ENCODE measurements around the gene APAF1.

Gene APAF1

DNA sequence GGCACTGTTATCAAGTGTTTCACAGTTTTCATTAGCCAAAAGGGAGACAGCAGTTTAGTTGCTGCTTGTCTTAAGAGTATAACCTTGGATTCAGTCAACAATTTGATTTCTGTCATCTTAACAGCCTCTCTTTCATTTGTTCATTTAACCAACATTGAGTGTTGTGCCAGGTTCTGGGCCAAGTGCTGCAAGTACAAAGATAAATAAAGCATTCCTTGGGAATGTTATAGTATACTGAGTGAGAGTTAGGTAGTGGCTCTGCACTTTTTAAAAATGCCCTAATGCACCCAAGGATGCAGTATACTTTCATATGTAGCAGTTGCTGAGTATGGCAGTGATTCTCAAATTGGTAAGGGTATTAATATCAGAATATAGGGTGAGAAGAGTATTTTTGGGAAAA is 15.4 kb downstream of the APAF1 start:
- no peak for DNase-seq

DNA sequence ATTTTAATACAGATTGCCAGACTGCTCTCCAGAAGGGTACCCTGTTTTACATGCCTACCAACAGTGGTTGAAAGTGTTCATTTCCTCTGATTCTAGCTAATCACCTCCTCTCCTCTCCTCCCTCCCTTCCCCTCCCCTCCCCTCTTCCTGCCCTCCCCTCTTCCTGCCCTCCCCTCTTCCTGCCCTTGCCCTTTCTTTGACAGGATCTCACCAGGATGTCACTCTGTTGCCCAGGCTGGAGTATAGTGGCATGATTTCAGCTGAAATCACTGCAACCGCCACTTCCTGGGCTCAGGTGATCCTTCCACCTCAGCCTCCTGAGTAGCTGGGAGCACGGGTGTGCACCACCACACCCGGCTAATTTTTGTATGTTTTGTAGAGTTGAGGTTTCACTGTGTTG is 24.7 kb downstream of the APAF1 start:
- DNase-seq: no peak

DNA sequence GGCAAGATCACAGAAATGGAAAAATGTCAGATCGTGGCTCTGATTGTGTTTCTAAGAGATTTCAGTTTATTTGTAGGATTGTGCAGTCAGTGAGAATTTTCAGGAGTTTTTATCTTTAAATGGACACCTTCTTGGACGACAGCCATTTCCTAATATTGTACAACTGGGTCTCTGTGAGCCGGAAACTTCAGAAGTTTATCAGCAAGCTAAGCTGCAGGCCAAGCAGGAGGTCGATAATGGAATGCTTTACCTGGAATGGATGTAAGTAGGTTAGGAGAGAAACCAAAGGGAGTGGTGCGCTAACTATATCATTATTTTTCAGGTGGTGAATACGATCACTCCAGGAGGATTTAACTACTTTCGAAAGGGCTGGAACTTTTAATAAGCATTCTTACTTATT is 26.4 kb downstream of the APAF1 start:
- DNase-seq: no peak

DNA sequence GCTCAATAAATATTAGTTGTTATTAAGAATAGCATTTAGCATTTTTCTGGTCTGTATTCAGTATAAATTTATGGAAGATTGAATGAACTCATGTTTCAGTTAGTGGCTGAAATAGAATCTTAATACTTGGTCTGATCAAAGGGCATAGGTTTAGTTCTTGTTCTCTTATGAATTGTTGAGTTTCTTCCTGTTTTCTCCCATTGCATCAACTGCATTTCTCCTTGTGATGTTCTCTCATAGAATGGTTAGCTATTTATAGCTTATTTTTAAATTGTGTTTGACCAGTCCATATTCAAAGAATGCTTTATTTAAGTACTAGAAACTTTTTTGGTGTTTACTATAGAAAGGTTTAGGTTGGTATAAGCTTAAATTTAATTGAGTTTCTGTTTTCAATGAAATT is 29.8 kb downstream of the APAF1 start:
- DNase-seq: no peak

DNA sequence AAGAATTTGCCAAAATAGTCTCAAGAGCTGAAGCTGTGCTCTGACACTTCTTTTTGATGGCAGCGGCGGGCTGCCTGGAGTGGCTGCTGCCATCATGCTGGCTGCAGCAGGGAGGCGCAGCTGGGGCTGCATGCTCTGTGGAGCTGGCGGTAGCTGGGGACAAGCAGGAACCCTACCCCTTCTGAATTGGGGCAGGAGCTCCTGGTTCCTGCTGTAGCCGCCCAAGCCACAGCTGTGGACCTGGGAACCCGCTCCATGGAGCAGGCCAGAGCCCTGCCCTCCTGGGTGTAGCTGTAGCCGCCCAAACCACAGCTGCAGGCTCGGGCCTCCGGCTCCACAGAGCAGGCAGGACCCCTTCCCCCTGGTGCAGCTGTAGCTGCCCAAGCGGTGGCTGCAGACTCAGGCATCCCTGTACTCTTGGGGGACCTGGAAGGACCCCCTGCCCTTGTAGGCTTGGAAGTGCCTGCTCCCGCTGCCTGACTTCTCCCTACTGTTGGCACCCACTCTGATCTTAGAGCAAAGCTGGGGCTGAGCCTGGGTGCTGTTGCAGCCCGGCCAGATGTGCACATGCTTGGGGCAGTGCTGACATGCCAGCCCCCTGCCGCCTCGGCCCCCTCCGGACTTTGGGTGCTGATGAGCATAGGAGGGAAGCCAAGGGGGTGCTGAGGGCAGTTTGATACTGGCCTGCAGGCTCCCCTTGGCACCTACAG is 33.3 kb downstream of the APAF1 start:
- DNase-seq: no peak

DNA sequence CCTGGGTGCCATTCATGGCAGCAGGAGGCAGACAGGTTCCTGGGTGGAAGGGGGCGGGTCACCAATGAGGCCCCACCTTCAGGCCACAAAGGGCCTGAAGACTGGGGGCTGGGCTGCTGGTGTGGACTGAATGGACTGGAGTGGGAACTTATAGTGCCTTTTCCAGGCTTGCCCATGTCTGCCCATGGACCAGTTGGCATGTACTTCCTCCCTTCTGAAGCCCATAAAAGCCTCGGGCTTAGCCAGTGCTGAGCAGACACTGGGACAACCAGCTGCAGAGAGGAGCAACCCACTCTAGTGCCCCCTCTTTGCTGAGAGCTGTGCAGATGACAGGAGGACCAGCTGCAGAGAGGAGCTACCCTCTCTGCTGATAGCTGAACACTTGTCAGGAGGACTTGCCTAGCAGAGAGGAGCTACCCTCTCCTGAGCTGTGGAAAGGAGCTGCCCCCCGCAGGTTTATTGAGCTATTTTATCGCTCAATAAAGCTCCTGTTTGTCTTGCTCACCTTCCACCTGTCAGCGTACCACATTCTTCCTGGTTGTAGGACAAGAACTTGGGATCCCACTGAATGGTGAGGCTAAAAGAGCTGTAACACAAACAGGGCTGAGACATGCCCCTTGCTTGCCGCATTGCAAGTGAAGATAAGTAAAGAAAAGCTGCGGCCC is 34.0 kb downstream of the APAF1 start:
- no peak for DNase-seq

DNA sequence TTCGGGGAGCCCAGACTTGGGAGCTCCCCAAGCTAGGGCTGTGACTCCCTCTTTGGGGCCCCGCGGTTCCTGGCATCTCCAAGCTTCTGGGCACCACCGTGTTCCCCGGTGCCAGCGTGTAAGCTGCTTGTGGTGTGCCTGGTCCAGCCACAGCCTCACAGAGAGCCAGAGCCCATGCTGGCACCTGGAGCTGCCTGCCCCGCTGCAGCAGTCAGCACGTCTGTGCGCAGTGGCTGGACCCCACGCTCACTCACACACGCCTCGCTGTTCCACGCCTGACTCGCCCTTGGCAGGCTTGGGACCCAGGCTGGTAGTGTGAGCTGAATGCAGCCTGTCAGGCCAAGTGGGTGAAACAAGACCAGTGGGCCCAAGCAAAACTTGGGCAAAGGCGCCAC is 34.5 kb downstream of the APAF1 start:
- DNase-seq: no peak

DNA sequence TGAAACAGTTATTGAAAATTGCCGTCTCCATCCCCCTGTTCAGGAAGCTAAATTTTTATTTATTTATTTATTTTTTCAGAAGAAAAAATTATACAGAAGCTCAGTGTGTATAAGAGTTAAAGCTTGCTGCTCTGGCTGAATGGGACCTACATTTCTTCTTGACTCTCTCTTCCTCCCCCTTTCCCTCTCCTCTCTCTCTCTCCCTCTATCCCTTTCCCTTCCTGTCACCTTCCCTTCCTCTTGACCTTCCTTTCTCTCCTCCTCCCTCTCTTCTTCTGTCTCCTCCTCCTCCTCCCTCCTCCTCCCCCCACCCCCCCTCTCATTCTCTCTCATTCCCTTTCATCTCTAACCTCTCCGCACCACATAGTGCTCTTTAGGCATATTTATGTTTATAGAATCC is 39.1 kb downstream of the APAF1 start:
- no peak for DNase-seq

DNA sequence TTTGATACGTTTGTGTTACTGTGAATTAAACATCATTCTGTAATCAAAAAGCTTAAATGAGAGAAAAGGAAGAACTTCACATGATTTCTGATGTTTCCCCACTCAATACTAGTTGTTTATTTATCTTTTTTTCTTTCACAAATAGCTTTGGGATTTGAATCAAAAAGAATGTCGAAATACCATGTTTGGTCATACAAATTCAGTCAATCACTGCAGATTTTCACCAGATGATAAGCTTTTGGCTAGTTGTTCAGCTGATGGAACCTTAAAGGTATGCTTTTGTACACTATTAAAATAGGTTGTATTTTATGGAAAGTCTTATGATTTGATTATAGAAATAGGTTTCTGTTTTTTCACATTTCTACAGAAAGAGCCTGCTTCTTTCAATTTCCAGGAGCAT is 41.5 kb downstream of the APAF1 start:
- no peak for DNase-seq

DNA sequence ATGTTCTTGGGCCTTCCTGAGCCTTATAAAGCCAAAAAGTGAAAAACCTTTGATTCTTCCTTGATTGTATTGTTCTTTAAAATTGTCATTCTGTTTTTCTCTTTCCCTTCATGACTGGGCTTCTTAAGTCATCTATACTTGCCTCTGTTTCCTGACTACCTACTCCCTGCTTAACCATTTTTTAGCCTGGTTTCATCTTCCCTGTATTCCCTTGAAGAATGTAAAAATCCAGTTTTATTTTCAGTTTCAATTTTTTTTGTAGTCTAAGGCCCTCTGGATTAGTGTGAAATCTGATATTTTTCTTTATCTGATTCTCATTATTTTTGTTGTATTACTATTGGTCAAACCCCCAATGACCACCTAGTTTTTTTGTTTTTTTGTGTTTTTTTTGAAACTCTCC is 46.3 kb downstream of the APAF1 start:
- DNase-seq: no peak

DNA sequence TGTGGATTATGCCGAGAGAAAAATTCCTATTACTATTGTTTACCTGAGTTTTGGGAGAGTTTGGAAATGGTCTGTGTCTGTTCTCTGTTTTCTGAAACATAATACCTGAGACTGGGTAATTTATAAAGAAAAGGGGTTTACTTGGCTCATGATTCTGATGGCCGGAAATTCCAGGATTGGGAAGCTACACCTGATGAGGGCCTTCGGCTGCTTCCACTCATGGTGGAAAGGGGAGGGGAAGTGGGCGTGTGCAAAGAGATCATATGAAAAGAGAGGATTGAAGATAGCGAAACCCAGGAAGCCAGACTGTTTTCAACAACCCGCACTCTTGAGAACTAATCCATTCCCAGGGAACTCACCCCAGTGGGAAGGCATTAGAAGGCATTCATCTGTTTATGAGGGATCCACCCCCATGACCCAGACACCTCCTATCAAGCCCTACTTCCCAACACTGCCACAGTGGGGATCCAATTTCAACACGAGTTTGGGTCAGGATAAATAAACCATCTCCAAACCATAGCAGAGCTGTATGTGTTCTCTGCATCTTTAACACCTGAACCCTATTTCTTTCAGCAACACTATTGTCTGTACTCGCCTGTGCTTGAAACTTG is 51.1 kb downstream of the APAF1 start:
- DNase-seq: no peak

DNA sequence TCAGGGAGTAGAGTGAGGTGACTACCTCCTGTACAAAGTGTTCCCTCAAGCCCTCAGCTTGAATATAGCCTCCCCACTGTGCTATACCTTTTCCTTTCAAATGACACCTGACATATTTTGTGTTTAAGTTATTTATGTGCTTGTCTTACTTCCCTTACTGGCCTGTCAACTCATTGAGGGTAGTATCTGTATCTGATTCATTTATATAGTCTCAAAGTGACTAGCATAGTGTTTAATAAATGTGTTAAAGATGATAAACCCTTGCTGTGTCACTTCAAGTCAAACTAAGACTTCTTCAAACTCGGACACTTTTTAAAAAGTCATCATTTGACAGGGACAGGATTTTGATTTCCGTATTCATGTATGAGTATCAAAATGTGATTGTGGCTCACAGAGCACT is 52.1 kb downstream of the APAF1 start:
- DNase-seq: no peak

DNA sequence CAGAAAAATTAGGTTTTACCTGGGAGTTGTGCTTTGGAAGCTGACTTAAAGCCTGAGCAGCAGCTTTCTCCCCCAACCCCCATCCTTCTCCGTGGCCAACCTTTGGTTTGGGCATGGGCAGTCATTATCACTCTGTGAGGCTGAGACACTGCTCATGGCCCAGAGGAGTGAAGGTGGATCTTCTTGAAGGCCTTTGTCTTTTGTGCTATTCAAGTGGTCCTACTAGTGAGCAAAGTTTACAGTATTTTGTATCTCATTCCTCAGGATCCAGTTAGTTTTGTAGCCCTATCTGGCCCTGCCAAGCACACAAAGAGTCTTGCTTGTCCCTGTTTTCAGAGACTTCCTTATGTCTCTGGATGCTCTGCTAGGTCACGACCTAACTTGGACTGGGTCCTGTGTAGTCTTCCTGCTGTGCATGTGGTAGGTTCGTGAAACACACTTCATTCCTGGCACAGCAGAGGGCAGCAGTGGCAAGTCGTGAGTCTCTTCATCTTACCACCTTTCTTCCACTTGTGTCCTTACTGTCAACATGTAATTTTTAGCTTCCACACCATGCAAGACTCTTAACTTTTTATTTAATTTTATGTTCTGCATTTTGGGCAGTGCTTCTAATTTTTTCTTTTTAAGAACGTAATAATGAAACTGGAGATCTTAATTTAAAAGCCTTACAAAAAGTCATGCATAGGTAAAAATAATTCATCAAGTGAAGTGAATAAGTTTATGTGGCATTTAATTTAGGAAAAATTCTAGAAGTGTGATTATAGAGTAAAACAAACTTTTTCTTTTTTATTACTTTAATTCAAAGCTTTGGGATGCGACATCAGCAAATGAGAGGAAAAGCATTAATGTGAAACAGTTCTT is 53.7 kb downstream of the APAF1 start:
- DNase-seq: peak; percentile 64

DNA sequence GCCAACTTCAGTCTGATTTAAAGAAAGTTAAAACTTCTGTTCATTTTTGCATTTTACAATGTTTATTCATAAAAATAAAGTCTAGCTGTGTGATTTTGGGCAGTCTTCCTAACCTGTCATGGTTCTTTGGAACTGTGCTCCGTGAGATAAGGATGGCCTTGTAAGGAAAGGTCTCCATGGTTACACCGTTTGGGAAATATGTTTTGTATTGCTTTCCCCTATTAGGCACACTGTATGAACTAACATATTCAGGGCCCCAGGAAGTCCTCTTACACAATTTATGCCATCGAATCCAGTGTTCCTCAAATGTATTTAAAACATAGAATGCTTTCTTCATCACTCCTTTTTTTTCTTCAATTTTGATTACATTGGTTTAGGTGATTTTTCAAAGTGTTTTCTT is 54.5 kb downstream of the APAF1 start:
- no peak for DNase-seq

DNA sequence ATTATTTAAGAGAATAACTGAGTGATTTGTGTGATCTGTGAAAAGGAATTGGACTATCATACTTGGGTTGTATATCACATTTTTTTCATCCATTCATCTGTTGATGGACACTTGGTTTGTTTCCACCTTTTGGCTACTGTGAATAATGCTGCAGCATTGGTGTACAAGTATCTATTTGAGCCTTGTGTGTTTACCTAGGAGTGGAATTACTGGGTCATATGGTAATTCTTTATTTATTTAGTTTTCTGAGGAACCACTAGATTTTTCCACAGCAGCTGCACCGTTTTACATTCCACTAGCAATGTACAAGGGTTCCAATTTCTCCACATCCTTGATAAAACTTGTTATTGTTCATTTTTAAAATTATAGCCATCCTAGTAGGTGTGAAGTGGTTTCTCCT is 56.1 kb downstream of the APAF1 start:
- no peak for DNase-seq

DNA sequence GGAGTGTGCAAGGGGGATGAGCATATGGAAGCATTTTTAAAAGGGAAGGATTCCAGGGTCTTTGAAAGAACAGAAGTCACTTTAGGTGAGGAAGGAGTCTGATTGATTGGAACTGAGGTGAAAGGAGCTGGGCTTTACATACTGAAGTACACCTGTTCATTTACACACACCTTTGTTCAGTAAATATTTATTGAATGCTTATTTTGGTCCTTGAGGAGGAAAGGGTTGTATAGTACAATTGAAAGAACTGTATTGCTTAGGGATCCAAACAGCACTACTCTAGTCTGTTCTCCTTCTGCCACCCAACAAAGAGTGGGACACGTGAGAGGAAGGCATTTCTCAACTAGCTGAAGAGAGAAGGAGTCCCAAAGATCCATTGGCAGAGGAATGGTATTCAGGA is 63.9 kb downstream of the APAF1 start:
- DNase-seq: no peak

DNA sequence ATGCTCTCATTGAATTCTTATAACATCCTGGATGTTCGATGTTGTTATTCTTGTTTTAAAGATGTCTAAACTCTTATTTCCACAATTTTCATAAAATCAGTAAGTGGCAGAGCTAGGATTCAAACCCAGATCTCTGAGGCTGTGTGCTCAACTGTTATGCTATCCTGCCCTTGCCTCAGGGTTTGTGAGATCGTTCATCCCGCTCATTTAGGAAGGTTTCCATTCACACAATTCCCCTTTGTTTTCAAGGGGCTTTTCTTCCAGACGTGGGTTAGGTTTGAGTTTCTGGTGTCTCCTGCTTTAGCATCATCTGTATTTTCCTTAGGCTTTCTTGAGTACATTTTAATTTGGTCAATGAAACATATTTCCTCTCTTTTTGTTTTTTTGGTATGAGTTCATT is 69.3 kb downstream of the APAF1 start:
- DNase-seq: no peak

DNA sequence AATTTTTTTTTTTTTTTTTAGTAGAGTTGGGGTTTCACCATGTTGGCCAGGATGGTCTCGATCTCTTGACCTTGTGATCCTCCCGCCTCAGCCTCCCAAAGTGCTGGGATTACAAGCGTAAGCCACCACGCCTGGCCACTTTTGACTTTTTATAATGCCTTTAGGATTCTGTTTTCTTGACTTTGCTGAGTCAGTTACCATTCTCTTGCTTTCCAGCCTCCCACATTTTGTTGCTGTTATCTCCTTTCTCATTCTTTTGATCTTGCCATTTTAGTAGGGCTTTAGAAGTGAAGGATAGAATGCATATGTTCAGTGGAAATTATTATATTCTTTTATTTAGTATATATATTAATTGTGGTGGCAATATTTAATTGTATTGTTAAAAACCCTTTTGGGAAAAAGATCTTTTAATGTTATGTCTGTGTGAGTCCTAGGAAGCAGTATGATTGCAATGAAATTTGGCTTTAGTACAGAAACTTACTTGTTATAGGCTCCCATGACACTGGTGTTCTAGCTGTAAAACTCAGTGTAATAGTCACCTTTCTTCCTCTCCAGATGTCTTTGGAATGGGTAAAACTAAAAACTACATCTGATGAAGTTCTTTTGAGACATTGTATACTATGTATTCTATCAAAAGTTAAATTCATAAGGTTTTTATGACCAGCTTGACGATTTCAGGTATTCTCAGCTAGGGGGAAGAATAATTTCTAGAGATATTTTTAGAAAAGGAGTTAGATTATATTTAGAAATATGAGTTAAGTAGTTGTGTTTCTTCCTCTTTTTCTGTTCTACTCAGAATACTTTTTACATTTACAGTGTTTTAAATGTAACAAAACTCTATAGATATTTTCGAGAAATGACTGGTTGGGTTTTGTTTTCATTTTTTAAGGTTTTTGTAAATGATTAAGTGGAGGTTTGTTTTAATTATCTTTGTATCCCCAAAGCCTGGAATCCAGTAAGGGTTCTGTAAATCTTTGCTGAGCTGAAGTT is 74.7 kb downstream of the APAF1 start:
- DNase-seq: no peak

DNA sequence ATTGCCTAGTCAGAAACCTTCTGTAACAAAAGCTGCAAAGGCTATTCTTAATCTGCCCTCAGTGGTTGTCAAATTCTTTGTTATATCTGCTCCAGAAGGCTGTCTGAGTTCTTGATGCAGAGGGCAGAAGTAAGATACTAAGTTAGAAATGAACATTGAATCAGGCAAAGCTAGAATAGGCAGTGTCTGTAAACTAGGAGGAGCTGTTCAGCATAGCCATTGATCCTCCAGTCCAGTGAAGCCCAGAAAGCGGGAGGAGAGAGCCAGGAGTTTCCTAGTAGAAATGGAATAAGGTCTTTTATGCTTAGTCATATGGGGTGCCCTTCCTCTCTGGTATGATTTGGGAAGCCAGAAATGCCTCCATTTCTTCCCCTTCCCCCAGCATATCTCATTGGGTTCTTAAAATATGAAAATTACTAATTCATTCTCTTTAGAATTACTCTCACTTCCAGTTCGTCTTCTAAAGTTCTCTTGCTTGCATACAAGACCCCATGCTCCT is 76.2 kb downstream of the APAF1 start:
- no peak for DNase-seq

DNA sequence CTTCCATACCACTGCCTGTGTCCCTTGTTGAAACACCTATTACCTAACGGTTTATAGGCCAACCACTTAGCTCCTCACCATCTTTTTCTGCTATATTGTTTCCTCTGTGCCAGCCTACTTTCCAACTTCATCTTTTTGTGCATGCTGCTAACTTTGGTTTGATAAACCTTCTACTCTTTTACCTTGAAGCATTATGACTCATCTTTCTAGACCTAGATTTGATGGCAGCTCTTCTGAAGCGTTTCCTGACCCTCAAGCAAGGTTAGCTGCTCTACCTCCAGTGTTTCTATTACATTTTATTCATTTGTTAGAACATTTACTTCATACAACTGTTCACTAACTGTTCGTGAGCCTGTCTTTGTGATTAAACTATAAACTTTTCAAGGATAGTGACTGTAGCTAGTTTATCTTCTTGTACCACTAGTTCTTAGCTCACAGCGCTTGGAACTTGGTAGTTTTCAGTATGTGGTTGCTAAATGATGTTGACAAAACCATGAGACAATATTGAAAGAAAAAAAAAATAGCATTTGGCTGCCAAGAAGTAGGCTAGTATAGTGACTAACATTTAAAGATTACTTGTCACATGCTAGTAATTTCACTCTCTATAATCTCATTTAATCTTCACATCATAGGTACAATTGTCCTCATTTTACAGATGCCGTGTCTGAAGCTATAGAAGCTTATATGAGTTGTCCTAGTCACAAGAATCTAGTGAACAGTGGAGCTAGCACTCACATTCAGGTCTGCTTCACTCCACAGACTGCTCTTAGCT is 79.5 kb downstream of the APAF1 start:
- no peak for DNase-seq

Measured in NCI-H1105 treated with DMSO at 0.1 percent for 48 hours (cell line).